Erythroblast (primary cell): ENCODE data around the gene C19orf18.

Experiments
- GATA1 ChIP-seq: IDR thresholded peaks from 2 replicates; pipeline ENCODE4 v1.6.1; 2011; ENCODE audit warnings: low read depth, mild to moderate bottlenecking, control low read depth, low read length, moderate library complexity
- POLR2A ChIP-seq: IDR thresholded peaks from 2 replicates; pipeline ENCODE4 v1.6.1; 2011; ENCODE audit warnings: mild to moderate bottlenecking, low read length

DNA sequence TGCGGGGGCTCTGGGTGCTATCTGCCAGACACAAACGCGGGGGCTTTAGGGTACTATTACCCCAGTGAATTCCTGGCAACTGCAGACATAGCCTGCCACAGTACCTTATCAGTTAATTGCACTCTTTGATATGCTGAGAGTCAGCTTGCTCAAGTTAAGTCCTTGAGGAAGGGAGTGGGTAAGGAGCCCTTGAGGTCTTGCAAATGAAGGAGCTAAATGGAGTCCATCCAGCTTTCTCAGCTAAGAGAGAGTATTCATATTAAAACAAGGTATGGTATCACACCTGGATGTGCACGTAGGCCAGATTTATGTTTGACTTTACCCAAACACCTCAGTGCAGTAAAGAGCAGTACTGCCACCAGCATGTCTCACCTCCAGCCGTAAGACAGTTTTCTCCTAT is 39.8 kb upstream of the C19orf18 start:
- TF ChIP-seq POLR2A (no peak), GATA1 (no peak)
